Esophagus squamous epithelium (tissue), 5 donors: ENCODE measurements around the gene NEDD4L. TPM values are rescaled to one million over a fixed set of nuclear protein-coding genes. Genes with fewer than 3 reads are reported as not detected.

Experiments used
- DNase-seq: peaks from one replicate; lab custom pipeline; 2025; lab: John Stamatoyannopoulos, UW
- H3K27ac ChIP-seq, 4 donors: fragments of 200-600 bp; sonication (generic); one replicate each; pipeline ENCODE4 v1.5.1; 2016 to 2019; ENCODE audit warnings: mild to moderate bottlenecking in 1 of 4
- H3K27me3 ChIP-seq, 4 donors: fragments of 200-600 bp; sonication (generic); 1 replicate in 3 of 4; 2 replicates in 1 of 4; pipeline versions ENCODE4 v1.5.1 to v1.6.0; 2017 to 2021; ENCODE audit warnings: antibody characterized with exemption in 1 of 4
- H3K36me3 ChIP-seq, 3 donors: fragments of 200-600 bp; sonication (generic); one replicate each; pipeline ENCODE4 v1.5.1; 2016 to 2019
- H3K4me1 ChIP-seq, 3 donors: fragments of 200-600 bp; sonication (generic); one replicate each; pipeline ENCODE4 v1.5.1; 2017 to 2019
- H3K4me3 ChIP-seq, 4 donors: fragments of 200-600 bp; sonication (generic); 1 replicate in 3 of 4; 2 replicates in 1 of 4; pipeline ENCODE4 v1.5.1; 2016 to 2019; ENCODE audit warnings: mild to moderate bottlenecking in 2 of 4, moderate library complexity in 1 of 4
- H3K9me3 ChIP-seq, 3 donors: fragments of 200-600 bp; sonication (generic); one replicate each; pipeline ENCODE4 v1.5.1; 2016 to 2019
- CTCF ChIP-seq, 6 experiments: fragments of 450-650 bp in 4 of 6; fragments of 200-600 bp in 2 of 6; sonication (generic) in 2 of 6; IDR thresholded peaks; one replicate each; pipeline ENCODE4 v1.5.1; 2016 to 2019; ENCODE audit warnings: antibody characterized with exemption in 6 of 6, mild to moderate bottlenecking in 4 of 6, moderate library complexity in 4 of 6
- POLR2A ChIP-seq, 4 donors: fragments of 450-650 bp; IDR thresholded peaks; one replicate each; pipeline ENCODE4 v1.6.1; 2017; ENCODE audit warnings: antibody characterized with exemption in 4 of 4, mild to moderate bottlenecking in 4 of 4, moderate library complexity in 3 of 4
- WGBS, 2 donors: methylation state at CpG; one replicate each; pipeline ENCODE4 v1.1.5; 2018; 5-methylcytosine and 5-hydroxymethylcytosine counted together
- intact Hi-C: fragments of 100-400 bp; cut with DNase I; formaldehyde crosslinking; loops from one replicate; pipeline ENCODE4 v1.15.0; 2022
- total RNA-seq, 4 donors: library from RNA; depleted of rRNA; stranded (reverse); fragments of >200 nt; gene quantifications; one replicate each; pipeline ENCODE4 v1.1.0, GENCODE V29; 2016
- donor health status: DM: yes; HTN: yes; CAD: no.

Gene NEDD4L
- total RNA-seq, 4 donors from 2014 or later, result 17.0 to 27.6 (median 21.9) TPM

GRCh38 chr18:58061349-58061748 lies 17.3 kb downstream of the NEDD4L start:
- no peak for TF ChIP-seq POLR2A (IDR thresholded peaks at IDR 0.05)
- TF ChIP-seq CTCF (IDR thresholded peaks at IDR 0.05), result no peak
- H3K27ac ChIP-seq, result no peak overlapping the region
- H3K36me3 ChIP-seq, result no peaks in the 10 kb centered on the region
- WGBS, 2 donors, result 62 to 63% methylated on average over 3 of the region's 3 CpGs
- H3K4me3 ChIP-seq, result no peak overlapping the region
- DNase-seq, result no peak
- no peaks in the 10 kb centered on the region for H3K27me3 ChIP-seq
- H3K9me3 ChIP-seq, result no peaks in the 10 kb centered on the region
- intact Hi-C loops, result no loop called here
- H3K4me1 ChIP-seq, result no peaks in the 10 kb centered on the region

- intact Hi-C loops, result no loop called here
- DNase-seq, result no peak
- WGBS, 2 donors, result 67 to 69% methylated on average over 9 to 10 of the region's 10 CpGs
Observed at GRCh38 chr18:58064406-58064998, 20.5 kb downstream of the NEDD4L start.

GRCh38 chr18:58065956-58066355 lies 21.9 kb downstream of the NEDD4L start:
- intact Hi-C loops, result no loop called here
- no peak overlapping the region for H3K27ac ChIP-seq
- H3K36me3 ChIP-seq, result no peaks in the 10 kb centered on the region
- no peak for TF ChIP-seq POLR2A (IDR thresholded peaks at IDR 0.05)
- no peak for TF ChIP-seq CTCF (IDR thresholded peaks at IDR 0.05)
- WGBS, 2 donors, result 83 to 87% methylated on average over 3 of the region's 3 CpGs
- no peak overlapping the region for H3K4me3 ChIP-seq
- no peaks in the 10 kb centered on the region for H3K27me3 ChIP-seq
- DNase-seq, result no peak
- H3K4me1 ChIP-seq, result no peaks in the 10 kb centered on the region
- H3K9me3 ChIP-seq, result no peaks in the 10 kb centered on the region

More at GRCh38 chr18:58064406-58064998, 20.5 kb downstream of the NEDD4L start:
- TF ChIP-seq POLR2A (IDR thresholded peaks at IDR 0.05), result no peak
- TF ChIP-seq CTCF (IDR thresholded peaks at IDR 0.05), result no peak
- Histone ChIP-seq H3K27ac (no peak overlapping the region), H3K27me3 (no peaks in the 10 kb centered on the region), H3K36me3 (no peaks in the 10 kb centered on the region), H3K4me1 (no peaks in the 10 kb centered on the region), H3K9me3 (no peaks in the 10 kb centered on the region), H3K4me3 (no peak overlapping the region)

- no peak for TF ChIP-seq POLR2A (IDR thresholded peaks at IDR 0.05)
- no peak for TF ChIP-seq CTCF (IDR thresholded peaks at IDR 0.05)
- no peak for DNase-seq
- no peaks in the 10 kb centered on the region for H3K9me3 ChIP-seq
- no peaks in the 10 kb centered on the region for H3K36me3 ChIP-seq
- no peaks in the 10 kb centered on the region for H3K4me1 ChIP-seq
- no peak overlapping the region for H3K27ac ChIP-seq
- no peaks in the 10 kb centered on the region for H3K27me3 ChIP-seq
- intact Hi-C loops, result no loop called here
- 86 to 92% methylated on average over 2 of the region's 2 CpGs for WGBS, 2 donors
- H3K4me3 ChIP-seq, result no peak overlapping the region
Observed at GRCh38 chr18:58067601-58068000, 23.6 kb downstream of the NEDD4L start.

GRCh38 chr18:58069099-58069498 lies 25.1 kb downstream of the NEDD4L start:
- Histone ChIP-seq H3K27ac (no peak overlapping the region), H3K27me3 (no peaks in the 10 kb centered on the region), H3K4me3 (no peak overlapping the region), H3K9me3 (no peaks in the 10 kb centered on the region), H3K4me1 (no peaks in the 10 kb centered on the region), H3K36me3 (no peaks in the 10 kb centered on the region)
- intact Hi-C loops, result no loop called here
- no peak for TF ChIP-seq POLR2A (IDR thresholded peaks at IDR 0.05)
- TF ChIP-seq CTCF (IDR thresholded peaks at IDR 0.05), result no peak
- no peak for DNase-seq
